Skeletal muscle satellite cell (primary cell): ENCODE measurements around the gene DOCK4.

Experiments
- H3K27me3 ChIP-seq: 2 replicates; pipeline ENCODE4 v1.7.0; 2013; ENCODE audit warnings: low read length; ENCODE audit not compliant: control insufficient read depth, insufficient read depth
- H3K36me3 ChIP-seq: 2 replicates; pipeline ENCODE4 v1.7.0; 2013; ENCODE audit warnings: mild to moderate bottlenecking, control low read depth, low read length; ENCODE audit not compliant: insufficient read depth
- H3K4me1 ChIP-seq: 2 replicates; pipeline ENCODE4 v1.7.0; 2013; ENCODE audit warnings: low read length; ENCODE audit not compliant: control insufficient read depth, insufficient read depth
- H3K4me2 ChIP-seq: 2 replicates; pipeline ENCODE4 v1.7.0; 2013; ENCODE audit warnings: mild to moderate bottlenecking, low read length
- H3K4me3 ChIP-seq: 2 replicates; pipeline ENCODE4 v1.7.0; 2013; ENCODE audit warnings: low read length
- H3K9ac ChIP-seq: 2 replicates; pipeline ENCODE4 v1.7.0; 2013; ENCODE audit warnings: mild to moderate bottlenecking, low read depth, low read length, moderate library complexity
- H3K9me3 ChIP-seq: replicated peaks from 2 replicates; pipeline ENCODE4 v1.7.0; 2013; ENCODE audit warnings: mild to moderate bottlenecking, control low read depth, low read length

DOCK4 gene

GRCh38 chr7:111954474-111955381, 251.5 kb downstream of the DOCK4 start:
- Histone ChIP-seq H3K36me3 (no peaks in the 10 kb centered on the region), H3K27me3 (no peaks in the 10 kb centered on the region), H3K9ac (no peak overlapping the region), H3K9me3 (no peaks in the 10 kb centered on the region), H3K4me1 (no peaks in the 10 kb centered on the region), H3K4me2 (no peak overlapping the region), H3K4me3 (no peak overlapping the region)

- Histone ChIP-seq H3K9me3 (no peaks in the 10 kb centered on the region), H3K36me3 (no peaks in the 10 kb centered on the region), H3K4me2 (no peak overlapping the region), H3K4me3 (no peak overlapping the region), H3K27me3 (no peaks in the 10 kb centered on the region), H3K9ac (no peak overlapping the region), H3K4me1 (no peaks in the 10 kb centered on the region)
Observed at GRCh38 chr7:111954056-111954455, 252.1 kb downstream of the DOCK4 start.

- Histone ChIP-seq H3K36me3 (no peaks in the 10 kb centered on the region), H3K4me2 (no peak overlapping the region), H3K9me3 (no peaks in the 10 kb centered on the region), H3K4me3 (no peak overlapping the region), H3K4me1 (no peaks in the 10 kb centered on the region), H3K9ac (no peak overlapping the region), H3K27me3 (no peaks in the 10 kb centered on the region)
Observed at GRCh38 chr7:111953611-111954010, 252.6 kb downstream of the DOCK4 start.

- Histone ChIP-seq H3K27me3 (no peaks in the 10 kb centered on the region), H3K9ac (no peak overlapping the region), H3K4me3 (no peak overlapping the region), H3K4me2 (no peak overlapping the region), H3K4me1 (no peaks in the 10 kb centered on the region), H3K36me3 (no peaks in the 10 kb centered on the region), H3K9me3 (no peaks in the 10 kb centered on the region)
Observed at GRCh38 chr7:111952783-111953182, 253.4 kb downstream of the DOCK4 start.

- H3K4me2 ChIP-seq: no peak overlapping the region
- no peaks in the 10 kb centered on the region for H3K9me3 ChIP-seq
- H3K27me3 ChIP-seq: no peaks in the 10 kb centered on the region
- H3K36me3 ChIP-seq: no peaks in the 10 kb centered on the region
- no peak overlapping the region for H3K4me3 ChIP-seq
- H3K4me1 ChIP-seq: no peaks in the 10 kb centered on the region
- no peak overlapping the region for H3K9ac ChIP-seq
Observed at GRCh38 chr7:111951052-111951451, 255.1 kb downstream of the DOCK4 start.

GRCh38 chr7:111942450-111943081, 263.6 kb downstream of the DOCK4 start:
- Histone ChIP-seq H3K9ac (no peak overlapping the region), H3K36me3 (peaks cover 19% of the 10 kb centered on the region), H3K27me3 (no peaks in the 10 kb centered on the region), H3K9me3 (peaks cover 13% of the 10 kb centered on the region), H3K4me2 (no peak overlapping the region), H3K4me3 (no peak overlapping the region), H3K4me1 (no peaks in the 10 kb centered on the region)

GRCh38 chr7:111937163-111937562, 269.0 kb downstream of the DOCK4 start:
- H3K4me1 ChIP-seq: no peaks in the 10 kb centered on the region
- no peaks in the 10 kb centered on the region for H3K9me3 ChIP-seq
- no peak overlapping the region for H3K4me2 ChIP-seq
- no peak overlapping the region for H3K9ac ChIP-seq
- peaks cover 5% of the 10 kb centered on the region for H3K36me3 ChIP-seq
- H3K27me3 ChIP-seq: no peaks in the 10 kb centered on the region
- H3K4me3 ChIP-seq: no peak overlapping the region

- no peak overlapping the region for H3K9ac ChIP-seq
- H3K27me3 ChIP-seq: no peaks in the 10 kb centered on the region
- no peaks in the 10 kb centered on the region for H3K4me1 ChIP-seq
- no peaks in the 10 kb centered on the region for H3K9me3 ChIP-seq
- H3K4me2 ChIP-seq: no peak overlapping the region
- H3K36me3 ChIP-seq: no peaks in the 10 kb centered on the region
- no peak overlapping the region for H3K4me3 ChIP-seq
Observed at GRCh38 chr7:111933609-111934008, 272.6 kb downstream of the DOCK4 start.

- no peaks in the 10 kb centered on the region for H3K27me3 ChIP-seq
- H3K9ac ChIP-seq: no peak overlapping the region
- H3K4me3 ChIP-seq: no peak overlapping the region
- H3K4me1 ChIP-seq: no peaks in the 10 kb centered on the region
- no peaks in the 10 kb centered on the region for H3K36me3 ChIP-seq
- no peak overlapping the region for H3K4me2 ChIP-seq
- H3K9me3 ChIP-seq: no peaks in the 10 kb centered on the region
Observed at GRCh38 chr7:111931958-111932357, 274.2 kb downstream of the DOCK4 start.

- Histone ChIP-seq H3K9ac (no peak overlapping the region), H3K27me3 (no peaks in the 10 kb centered on the region), H3K4me2 (no peak overlapping the region), H3K4me1 (no peaks in the 10 kb centered on the region), H3K9me3 (no peaks in the 10 kb centered on the region), H3K36me3 (no peaks in the 10 kb centered on the region), H3K4me3 (no peak overlapping the region)
Observed at GRCh38 chr7:111931016-111931517, 275.1 kb downstream of the DOCK4 start.

- no peaks in the 10 kb centered on the region for H3K36me3 ChIP-seq
- no peak overlapping the region for H3K4me3 ChIP-seq
- no peak overlapping the region for H3K9ac ChIP-seq
- no peaks in the 10 kb centered on the region for H3K27me3 ChIP-seq
- no peaks in the 10 kb centered on the region for H3K4me1 ChIP-seq
- H3K9me3 ChIP-seq: no peaks in the 10 kb centered on the region
- H3K4me2 ChIP-seq: no peak overlapping the region
Observed at GRCh38 chr7:111929264-111929663, 276.9 kb downstream of the DOCK4 start.
